GM21423 (cell line): Measurements from ENCODE around the gene APPBP2.
A peak's percentile ranks its signal among the peaks of the same experiment; 100 is the strongest.
"Not testable (repeated sequence)": the region's sequence is repeated elsewhere in the genome, so short reads cannot be mapped to it uniquely, and the experiment has no call there.

Experiments
- ATAC-seq: cut with Tn5 transposase; IDR thresholded peaks from one replicate; pipeline ENCODE4 v1.9.1; 2021; ENCODE audit warnings: mild to moderate bottlenecking, moderate library complexity; ENCODE audit not compliant: unreplicated experiment

Gene APPBP2, protein sequence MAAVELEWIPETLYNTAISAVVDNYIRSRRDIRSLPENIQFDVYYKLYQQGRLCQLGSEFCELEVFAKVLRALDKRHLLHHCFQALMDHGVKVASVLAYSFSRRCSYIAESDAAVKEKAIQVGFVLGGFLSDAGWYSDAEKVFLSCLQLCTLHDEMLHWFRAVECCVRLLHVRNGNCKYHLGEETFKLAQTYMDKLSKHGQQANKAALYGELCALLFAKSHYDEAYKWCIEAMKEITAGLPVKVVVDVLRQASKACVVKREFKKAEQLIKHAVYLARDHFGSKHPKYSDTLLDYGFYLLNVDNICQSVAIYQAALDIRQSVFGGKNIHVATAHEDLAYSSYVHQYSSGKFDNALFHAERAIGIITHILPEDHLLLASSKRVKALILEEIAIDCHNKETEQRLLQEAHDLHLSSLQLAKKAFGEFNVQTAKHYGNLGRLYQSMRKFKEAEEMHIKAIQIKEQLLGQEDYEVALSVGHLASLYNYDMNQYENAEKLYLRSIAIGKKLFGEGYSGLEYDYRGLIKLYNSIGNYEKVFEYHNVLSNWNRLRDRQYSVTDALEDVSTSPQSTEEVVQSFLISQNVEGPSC

DNA sequence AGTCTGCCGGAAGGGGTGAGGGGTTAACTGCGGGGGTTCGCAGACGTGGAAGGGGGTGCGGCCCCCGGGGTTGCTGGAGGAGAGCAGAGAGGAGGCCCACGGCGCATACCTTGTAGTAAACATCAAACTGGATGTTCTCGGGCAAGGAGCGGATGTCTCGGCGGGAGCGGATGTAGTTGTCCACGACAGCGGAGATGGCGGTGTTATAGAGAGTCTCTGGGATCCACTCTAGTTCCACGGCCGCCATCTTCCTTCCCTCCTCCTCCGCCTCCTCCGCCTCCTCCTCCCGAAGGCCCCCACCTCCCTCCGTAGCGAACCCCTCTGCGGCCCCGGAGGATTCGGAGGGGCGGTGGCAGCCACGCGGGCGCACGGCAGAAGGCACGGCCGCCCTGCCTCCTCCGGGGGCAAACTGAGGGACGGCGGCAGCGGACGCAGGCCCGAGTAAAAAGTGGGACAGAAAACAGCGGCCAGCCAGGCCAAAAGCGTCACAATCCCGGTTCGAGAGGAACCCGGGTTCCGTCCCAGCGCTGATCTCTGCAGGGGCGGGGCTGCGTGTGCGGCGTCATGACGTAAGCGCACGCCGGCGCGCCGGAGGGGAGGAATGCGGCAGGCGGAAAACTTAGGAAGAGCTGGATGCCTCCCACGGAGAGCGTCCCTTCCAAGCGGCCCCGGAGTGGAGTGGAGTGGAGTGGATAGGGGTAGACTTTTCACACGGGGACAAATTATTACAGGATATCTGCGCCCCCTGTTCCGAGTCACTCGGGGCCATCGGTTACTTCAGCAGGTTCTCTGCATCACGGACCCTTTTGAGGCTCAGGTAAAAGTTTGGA lies at the start of gene APPBP2:
APPBP2 (minus strand) TSS at position 558 of the 830 bp plus-strand sequence; CDS start at position 247, 311 bp downstream.
- ATAC-seq = peak; percentile 84

DNA sequence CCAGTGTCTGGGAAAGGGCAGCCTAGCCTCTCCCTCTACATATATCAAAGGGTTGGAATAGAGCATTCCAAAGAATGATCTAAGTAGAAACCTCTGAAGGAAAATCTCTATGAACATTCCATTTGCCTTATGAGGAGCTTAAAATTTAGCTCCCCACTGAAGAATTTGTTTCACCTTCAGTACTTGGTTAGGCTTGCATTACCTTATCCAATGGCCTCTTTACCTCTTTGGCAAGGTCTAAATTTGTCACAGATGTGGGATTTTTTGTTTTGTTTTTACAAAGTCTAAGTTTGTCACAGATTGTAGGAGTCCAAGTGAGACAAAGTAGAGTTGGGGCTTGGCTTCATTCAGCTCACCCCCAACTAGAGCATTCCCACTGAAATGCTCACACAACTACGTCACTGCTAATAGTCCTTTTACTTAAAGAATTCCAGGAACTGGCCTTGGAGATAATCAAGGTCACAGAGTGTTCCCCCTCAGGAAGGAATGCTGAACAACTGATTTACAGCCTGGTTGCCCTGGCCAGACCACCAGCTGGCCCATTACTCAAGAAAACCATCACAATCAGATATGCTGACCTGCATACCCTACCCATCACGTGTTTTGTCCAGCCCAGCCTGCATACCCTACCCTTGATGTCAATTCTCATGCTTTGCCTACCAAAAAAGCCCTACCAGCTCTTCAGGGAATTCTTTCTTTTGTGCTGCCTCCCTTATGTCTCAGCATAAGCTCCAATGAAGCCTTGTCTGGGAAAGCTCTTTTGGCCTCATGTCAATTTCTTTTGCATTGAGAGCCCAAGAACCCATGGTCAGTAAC lies 47.4 kb upstream of the APPBP2 start:
- no peak for ATAC-seq

GRCh38 chr17:60565233-60565632 lies 39.2 kb upstream of the APPBP2 start:
- no peak for ATAC-seq

DNA sequence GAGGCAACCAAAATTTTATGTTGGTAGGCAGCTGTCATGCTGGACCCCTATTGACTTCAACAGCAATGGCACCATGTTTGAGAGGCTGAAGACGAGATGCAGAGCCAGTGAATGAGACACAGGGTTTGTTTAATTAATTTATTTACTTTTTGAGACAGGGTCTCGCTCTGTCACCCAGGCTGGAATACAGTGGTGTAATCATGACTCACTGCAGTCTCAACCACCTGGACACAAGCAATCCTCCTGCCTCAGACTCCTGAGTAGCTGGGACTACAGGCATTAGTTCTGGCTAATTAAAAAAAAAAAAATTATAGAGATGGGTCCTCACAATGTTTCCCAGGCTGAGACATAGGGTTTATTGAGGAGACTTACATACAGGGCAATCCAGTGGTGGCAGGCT lies 37.7 kb upstream of the APPBP2 start:
- no peak for ATAC-seq

DNA sequence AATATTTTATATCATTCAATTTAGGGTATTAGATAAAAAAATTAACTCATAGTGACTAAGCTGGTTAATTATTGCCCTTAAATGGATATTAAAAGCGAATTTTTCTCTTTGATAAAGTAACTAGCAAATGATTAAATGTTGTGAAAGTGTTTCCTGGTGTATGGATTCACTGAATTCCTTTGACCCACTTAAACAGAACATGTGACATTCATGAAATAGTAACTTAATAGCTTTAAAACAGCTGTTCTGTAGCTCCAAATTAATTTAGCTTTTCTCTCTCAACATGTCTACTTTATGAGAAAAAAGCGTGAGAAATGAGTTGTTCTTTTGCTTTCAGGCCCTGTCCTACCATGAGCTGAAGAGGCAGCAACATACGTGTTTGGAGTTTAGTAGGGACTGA lies 36.4 kb upstream of the APPBP2 start:
- ATAC-seq = no peak

DNA sequence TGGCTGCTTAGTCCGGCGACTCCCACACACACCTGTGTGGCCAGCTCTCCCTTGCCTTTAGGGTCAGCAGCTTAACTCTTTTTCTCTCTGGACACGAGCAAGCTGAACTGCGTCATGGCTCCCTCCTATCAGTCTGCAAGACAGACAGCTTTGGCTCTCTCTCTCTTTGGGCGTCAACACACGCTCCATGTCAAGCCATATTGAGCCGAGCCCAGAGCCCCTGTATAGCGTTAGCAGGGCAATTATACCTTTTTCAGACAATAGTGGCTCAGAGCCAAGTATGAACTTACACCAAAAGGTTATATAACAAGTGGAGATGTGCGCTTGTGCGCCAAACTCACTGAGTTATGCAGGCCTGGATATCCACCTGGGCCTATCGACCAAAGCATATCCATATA lies 34.8 kb upstream of the APPBP2 start:
- ATAC-seq = no peak

- ATAC-seq = no peak
These were observed 34.2 kb upstream of the APPBP2 start for GRCh38 chr17:60559995-60560859.

DNA sequence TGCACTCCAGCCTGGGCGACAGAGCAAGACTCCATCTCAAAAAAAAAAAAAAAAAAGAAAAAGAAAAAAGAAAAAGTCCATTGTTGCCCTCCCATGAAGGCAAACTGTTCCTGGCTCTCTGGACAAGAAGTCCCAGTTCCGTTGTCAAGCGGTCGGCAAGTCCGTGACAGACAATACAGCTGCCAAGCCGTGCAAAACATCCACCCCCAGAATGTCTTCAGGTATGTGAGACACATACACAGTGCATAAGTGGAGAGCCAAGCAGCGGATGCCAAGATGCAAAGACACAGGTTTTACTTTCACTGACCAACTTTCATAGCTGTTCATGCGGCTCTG lies 33.6 kb upstream of the APPBP2 start:
- ATAC-seq = no peak

- no peak for ATAC-seq
These were observed 31.8 kb upstream of the APPBP2 start for GRCh38 chr17:60557805-60558204.

GRCh38 chr17:60555786-60556185 lies 29.7 kb upstream of the APPBP2 start:
- ATAC-seq = no peak

GRCh38 chr17:60554377-60554788 lies 28.3 kb upstream of the APPBP2 start:
- no peak for ATAC-seq

DNA sequence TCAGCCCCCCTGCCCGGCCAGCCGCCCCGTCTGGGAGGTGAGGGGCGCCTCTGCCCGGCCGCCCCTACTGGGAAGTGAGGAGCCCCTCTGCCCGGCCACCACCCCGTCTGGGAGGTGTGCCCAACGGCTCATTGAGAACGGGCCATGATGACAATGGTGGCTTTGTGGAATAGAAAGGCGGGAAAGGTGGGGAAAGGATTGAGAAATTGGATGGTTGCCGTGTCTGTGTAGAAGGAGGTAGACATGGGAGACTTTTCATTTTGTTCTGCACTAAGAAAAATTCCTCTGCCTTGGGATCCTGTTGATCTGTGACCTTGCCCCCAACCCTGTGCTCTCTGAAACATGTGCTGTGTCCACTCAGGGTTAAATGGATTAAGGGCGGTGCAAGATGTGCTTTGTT lies 26.2 kb upstream of the APPBP2 start:
- ATAC-seq = not testable (repeated sequence)

DNA sequence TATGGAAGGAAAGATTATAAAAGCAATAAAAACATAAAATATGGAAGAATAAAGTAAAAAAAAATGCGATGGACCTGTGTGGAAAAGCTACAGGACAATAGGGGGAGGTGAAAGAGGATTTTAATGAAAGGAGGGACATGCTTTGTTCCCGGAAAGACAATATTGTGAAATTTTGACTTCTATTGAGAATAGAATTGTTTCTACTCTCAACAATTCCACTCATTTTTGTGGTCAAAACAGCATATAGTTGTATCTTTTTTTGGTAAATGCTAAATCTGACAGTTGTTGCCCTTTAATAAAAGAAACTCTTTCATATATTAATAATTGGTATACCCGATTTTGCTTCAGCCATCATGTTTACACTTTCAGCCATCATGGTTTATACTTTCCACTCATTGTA lies 22.9 kb upstream of the APPBP2 start:
- ATAC-seq = no peak

GRCh38 chr17:60545465-60546191 lies 19.6 kb upstream of the APPBP2 start:
- ATAC-seq = no peak

- no peak for ATAC-seq
These were observed 16.0 kb upstream of the APPBP2 start for GRCh38 chr17:60542071-60542470.

- ATAC-seq = no peak
These were observed 14.4 kb upstream of the APPBP2 start for GRCh38 chr17:60540460-60540859.

GRCh38 chr17:60539807-60540206 lies 13.8 kb upstream of the APPBP2 start:
- no peak for ATAC-seq

GRCh38 chr17:60538726-60539125 lies 12.7 kb upstream of the APPBP2 start:
- no peak for ATAC-seq
